Effector memory CD4-positive, alpha-beta T cell (primary cell): Measurements from ENCODE around the gene CHRM1.
"Not testable (repeated sequence)": the region's sequence is repeated elsewhere in the genome, so short reads cannot be mapped to it uniquely, and the experiment has no call there.

Experiments
- DNase-seq, 3 donors: peaks; one replicate each; pipeline ENCODE4 v3.0.0-alpha.2; 2020
- H3K27ac ChIP-seq: 2 replicates; pipeline ENCODE4 v1.7.0; 2013; ENCODE audit warnings: mild to moderate bottlenecking, low read length, moderate library complexity; ENCODE audit not compliant: insufficient read depth, poor library complexity, severe bottlenecking
- H3K27me3 ChIP-seq: replicated peaks from 2 replicates; pipeline ENCODE4 v1.7.0; 2013; ENCODE audit warnings: mild to moderate bottlenecking, low read length; ENCODE audit not compliant: insufficient read depth, control insufficient read depth, poor library complexity, severe bottlenecking
- H3K36me3 ChIP-seq: 2 replicates; pipeline ENCODE4 v1.7.0; 2013; ENCODE audit warnings: mild to moderate bottlenecking, low read length, moderate library complexity; ENCODE audit not compliant: control insufficient read depth, insufficient read depth
- H3K4me1 ChIP-seq: 2 replicates; pipeline ENCODE4 v1.7.0; 2013; ENCODE audit warnings: low read length, mild to moderate bottlenecking; ENCODE audit not compliant: control insufficient read depth, insufficient read depth, poor library complexity, severe bottlenecking
- H3K4me3 ChIP-seq: 2 replicates; pipeline ENCODE4 v1.7.0; 2013; ENCODE audit warnings: low read length, low read depth, mild to moderate bottlenecking; ENCODE audit not compliant: insufficient read depth, poor library complexity, severe bottlenecking
- H3K9me3 ChIP-seq: 2 replicates; pipeline ENCODE4 v1.7.0; 2013; ENCODE audit warnings: mild to moderate bottlenecking, low read length, moderate library complexity; ENCODE audit not compliant: control insufficient read depth

Gene CHRM1

DNA sequence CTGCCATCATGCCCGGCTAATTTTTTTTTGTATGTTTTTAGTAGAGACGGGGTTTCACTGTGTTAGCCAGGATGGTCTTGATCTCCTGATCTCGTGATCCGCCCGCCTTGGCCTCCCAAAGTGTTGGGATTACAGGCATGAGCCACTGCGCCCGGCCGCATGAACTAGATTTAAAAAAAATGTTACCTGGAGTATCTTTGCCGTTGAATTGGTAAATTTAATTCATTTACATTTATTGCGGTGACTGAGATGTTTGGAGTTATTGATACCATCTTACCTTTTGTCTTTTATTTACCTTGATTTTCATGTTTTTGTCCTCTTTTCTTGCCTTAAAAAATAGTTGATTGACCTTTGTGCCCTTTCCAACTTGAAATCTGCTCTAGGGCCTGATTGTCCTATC is 24.4 kb upstream of the CHRM1 start:
- DNase-seq, H3K4me1 ChIP-seq, H3K27ac ChIP-seq, H3K4me3 ChIP-seq, H3K27me3 ChIP-seq, H3K36me3 ChIP-seq, H3K9me3 ChIP-seq: not testable (repeated sequence)

GRCh38 chr11:62937528-62937927 is 16.4 kb upstream of the CHRM1 start:
- not testable (repeated sequence) for DNase-seq, H3K4me1 ChIP-seq, H3K27me3 ChIP-seq, H3K27ac ChIP-seq, H3K9me3 ChIP-seq, H3K4me3 ChIP-seq, H3K36me3 ChIP-seq

GRCh38 chr11:62934496-62934785 is 13.3 kb upstream of the CHRM1 start:
- Histone ChIP-seq H3K4me1 (no peaks in the 10 kb centered on the region), H3K27ac (no peak overlapping the region), H3K36me3 (no peaks in the 10 kb centered on the region), H3K27me3 (no peaks in the 10 kb centered on the region), H3K9me3 (no peaks in the 10 kb centered on the region), H3K4me3 (no peak overlapping the region)
- DNase-seq, result no peak

GRCh38 chr11:62933750-62934495 is 12.8 kb upstream of the CHRM1 start:
- DNase-seq, result no peak
- Histone ChIP-seq H3K9me3 (no peaks in the 10 kb centered on the region), H3K36me3 (no peaks in the 10 kb centered on the region), H3K4me1 (no peaks in the 10 kb centered on the region), H3K4me3 (no peak overlapping the region), H3K27ac (no peak overlapping the region), H3K27me3 (peaks cover 4% of the 10 kb centered on the region)

DNA sequence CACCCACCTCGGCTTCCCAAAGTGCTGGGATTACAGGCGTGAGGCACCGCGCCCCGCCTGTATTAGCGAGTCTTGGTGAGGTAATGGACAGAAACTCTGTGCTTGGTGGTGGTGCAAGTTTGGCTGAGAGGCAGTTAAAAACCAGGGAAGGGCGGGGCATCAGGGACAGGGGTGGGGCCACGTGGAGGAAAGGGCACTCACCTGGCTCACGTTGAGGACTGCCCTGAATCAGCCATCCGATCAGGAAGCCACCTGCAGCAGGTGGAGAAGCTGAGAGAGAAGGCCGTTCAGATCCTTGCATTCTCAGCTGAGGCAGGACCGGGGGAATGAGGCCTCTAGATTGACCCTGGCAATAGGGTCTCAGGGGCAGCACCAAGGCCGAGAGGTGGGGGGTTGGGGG is 12.1 kb upstream of the CHRM1 start:
- Histone ChIP-seq H3K27ac (no peak overlapping the region), H3K9me3 (no peaks in the 10 kb centered on the region), H3K36me3 (no peaks in the 10 kb centered on the region), H3K4me1 (no peaks in the 10 kb centered on the region), H3K4me3 (no peak overlapping the region), H3K27me3 (peaks cover 8% of the 10 kb centered on the region)
- DNase-seq, result no peak

DNA sequence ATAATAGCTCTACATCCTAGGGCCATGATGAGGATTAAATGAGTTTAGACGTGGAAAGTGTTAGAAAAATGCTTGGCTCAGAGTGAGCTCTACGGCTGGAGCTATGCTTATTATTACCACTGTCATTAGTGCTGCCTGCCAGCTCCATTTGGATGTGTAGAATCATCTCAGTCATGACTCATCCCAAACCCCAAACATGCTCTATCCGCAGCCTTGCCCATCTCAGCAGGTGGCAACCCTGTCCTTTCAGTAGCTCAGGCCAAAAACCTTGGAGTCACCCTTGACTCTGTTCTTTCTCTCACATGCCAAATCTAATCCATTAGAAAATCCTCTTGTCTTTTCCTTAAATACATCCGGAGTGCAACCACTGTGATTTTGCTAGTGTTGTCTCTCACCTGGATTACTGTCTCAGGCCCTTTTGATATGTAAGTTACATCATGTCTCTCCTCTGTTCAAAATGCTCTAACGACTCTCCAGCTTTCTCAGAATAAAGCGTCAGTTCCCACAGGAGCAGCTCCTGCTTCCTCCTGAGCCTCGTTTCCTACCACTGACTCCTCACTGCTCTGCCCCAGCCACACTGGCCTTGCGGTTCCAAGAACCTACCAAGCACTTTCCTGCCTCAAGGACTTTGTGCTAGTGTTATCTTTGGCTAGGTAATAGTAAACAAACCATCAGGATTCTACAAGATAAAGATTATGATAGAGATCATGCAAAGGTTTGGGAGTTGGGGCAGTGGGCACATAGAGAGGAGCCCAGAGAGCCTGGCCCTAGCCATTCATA is 10.5 kb upstream of the CHRM1 start:
- no peak for DNase-seq
- H3K27me3 ChIP-seq, result peaks cover 22% of the 10 kb centered on the region
- H3K36me3 ChIP-seq, result no peaks in the 10 kb centered on the region
- H3K4me1 ChIP-seq, result peaks cover 2% of the 10 kb centered on the region
- H3K9me3 ChIP-seq, result no peaks in the 10 kb centered on the region
- H3K4me3 ChIP-seq, result no peak overlapping the region
- no peak overlapping the region for H3K27ac ChIP-seq

- H3K27me3 ChIP-seq, result peaks cover 33% of the 10 kb centered on the region
- H3K9me3 ChIP-seq, result no peaks in the 10 kb centered on the region
These were observed 9.5 kb upstream of the CHRM1 start for GRCh38 chr11:62930666-62931065.

DNA sequence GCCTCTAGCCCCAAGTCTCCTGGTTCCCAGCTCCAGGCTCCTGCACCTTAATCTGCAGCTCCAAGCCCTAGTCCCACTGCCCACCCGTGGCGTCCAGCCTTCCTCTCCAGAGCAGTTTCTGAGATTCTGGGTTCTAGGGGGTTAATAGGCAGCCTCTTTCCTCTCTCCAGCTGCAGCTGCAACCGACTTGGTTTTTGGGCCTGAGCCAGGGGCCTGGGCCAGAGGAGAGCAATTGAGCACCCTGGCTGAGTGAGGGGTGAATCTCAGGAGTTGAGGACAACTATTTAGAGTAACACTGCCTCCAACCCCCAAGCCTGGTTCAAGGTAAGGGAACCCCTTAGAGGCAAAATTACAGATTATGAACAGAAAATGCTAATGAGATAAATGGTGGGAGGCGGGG is 9.0 kb upstream of the CHRM1 start:
- Histone ChIP-seq H3K36me3 (no peaks in the 10 kb centered on the region), H3K4me3 (no peak overlapping the region), H3K27ac (no peak overlapping the region), H3K9me3 (no peaks in the 10 kb centered on the region), H3K4me1 (peaks cover 15% of the 10 kb centered on the region), H3K27me3 (peaks cover 38% of the 10 kb centered on the region)
- no peak for DNase-seq

More at GRCh38 chr11:62930666-62931065, 9.5 kb upstream of the CHRM1 start:
- Histone ChIP-seq H3K27ac (no peak overlapping the region), H3K4me1 (peaks cover 12% of the 10 kb centered on the region), H3K4me3 (no peak overlapping the region), H3K36me3 (no peaks in the 10 kb centered on the region)
- DNase-seq, result no peak

GRCh38 chr11:62928011-62928410 is 6.8 kb upstream of the CHRM1 start:
- no peaks in the 10 kb centered on the region for H3K9me3 ChIP-seq
- H3K4me1 ChIP-seq, result peaks cover 21% of the 10 kb centered on the region
- H3K36me3 ChIP-seq, result no peaks in the 10 kb centered on the region
- H3K4me3 ChIP-seq, result no peak overlapping the region
- H3K27ac ChIP-seq, result no peak overlapping the region
- DNase-seq, result no peak
- peaks cover 53% of the 10 kb centered on the region for H3K27me3 ChIP-seq

GRCh38 chr11:62926680-62927455 is 5.7 kb upstream of the CHRM1 start:
- H3K4me1 ChIP-seq, result peaks cover 21% of the 10 kb centered on the region
- DNase-seq, result no peak
- H3K27me3 ChIP-seq, result peaks cover 63% of the 10 kb centered on the region
- no peak overlapping the region for H3K4me3 ChIP-seq
- H3K9me3 ChIP-seq, result no peaks in the 10 kb centered on the region
- H3K27ac ChIP-seq, result no peak overlapping the region
- H3K36me3 ChIP-seq, result no peaks in the 10 kb centered on the region
